B cell (primary cell): Measurements from ENCODE around the gene PNKP. TPM values are rescaled to one million over a fixed set of nuclear protein-coding genes. Genes with fewer than 3 reads are reported as not detected.

Experiments
- ATAC-seq: fragments of 200-7000 bp; cut with Tn5 transposase; one replicate; pipeline ENCODE4 v1.10.0; 2021; ENCODE audit warnings: low read depth, mild to moderate bottlenecking, moderate number of reproducible peaks, moderate library complexity
- CTCF ChIA-PET: fragments of 350-600 bp; sonication (Branson Sonifier 250); formaldehyde crosslinking; loops from one replicate; lab custom pipeline; 2021; ENCODE audit warnings: antibody characterized with exemption, inconsistent platforms; lab: Charles Lee
- POLR2A ChIA-PET: fragments of 350-600 bp; sonication (Branson Sonifier 250); formaldehyde crosslinking; loops from one replicate; lab custom pipeline; 2021; ENCODE audit warnings: antibody characterized with exemption; lab: Charles Lee
- DNase-seq: peaks from one replicate; pipeline ENCODE4 v3.0.0; 2013
- H2AFZ ChIP-seq: 2 replicates; pipeline ENCODE4 v1.6.1; 2012; ENCODE audit warnings: mild to moderate bottlenecking, low read depth, low read length; ENCODE audit not compliant: insufficient read depth, poor library complexity, severe bottlenecking
- H3K27ac ChIP-seq, 2 donors: 1 replicate in 1 of 2; 2 replicates in 1 of 2; pipeline ENCODE4 v1.5.1; 2012 to 2013; ENCODE audit warnings: low read length in 2 of 2, mild to moderate bottlenecking in 2 of 2, moderate library complexity in 1 of 2
- H3K27me3 ChIP-seq, 4 experiments: fragments of 200-600 bp in 1 of 4; sonication (generic) in 1 of 4; replicated peaks in 1 of 4; 1 replicate in 2 of 4; 2 replicates in 2 of 4; pipeline versions ENCODE4 v1.6.1 to v1.7.0; 2013 to 2016; ENCODE audit warnings: low read length in 3 of 4, mild to moderate bottlenecking in 2 of 4, mixed read lengths in 1 of 4, moderate library complexity in 1 of 4; ENCODE audit not compliant: insufficient read depth in 4 of 4, control insufficient read depth in 3 of 4; ENCODE audit errors: control extremely low read depth in 1 of 4
- H3K36me3 ChIP-seq, 2 experiments: replicated peaks in 1 of 2; 1 replicate in 1 of 2; 2 replicates in 1 of 2; pipeline versions ENCODE4 v1.6.1 to v1.7.1; 2013; ENCODE audit warnings: low read length in 1 of 2; ENCODE audit not compliant: insufficient read depth in 2 of 2, control insufficient read depth in 1 of 2; ENCODE audit errors: control extremely low read depth in 1 of 2, extremely low read depth in 1 of 2
- H3K4me1 ChIP-seq, 2 donors: fragments of 200-600 bp in 1 of 2; sonication (generic) in 1 of 2; 1 replicate in 1 of 2; 2 replicates in 1 of 2; pipeline versions ENCODE4 v1.5.1 to v1.6.1; 2013 to 2017; ENCODE audit warnings: low read length in 2 of 2; ENCODE audit not compliant: control insufficient read depth in 2 of 2, insufficient read depth in 2 of 2
- H3K4me2 ChIP-seq: replicated peaks from 2 replicates; pipeline ENCODE3; 2012; ENCODE audit warnings: mild to moderate bottlenecking, low read depth, low read length; ENCODE audit not compliant: poor library complexity, severe bottlenecking
- H3K4me3 ChIP-seq, 5 experiments: fragments of 200-600 bp in 1 of 5; sonication (generic) in 1 of 5; 1 replicate in 3 of 5; 2 replicates in 2 of 5; pipeline versions ENCODE4 v1.5.1 to v1.7.0; 2011 to 2016; ENCODE audit warnings: low read length in 4 of 5, mild to moderate bottlenecking in 4 of 5, low read depth in 2 of 5, control low read depth in 1 of 5, moderate library complexity in 1 of 5; ENCODE audit not compliant: insufficient read depth in 1 of 5; ENCODE audit errors: control extremely low read depth in 1 of 5, extremely low read depth in 1 of 5
- H3K79me2 ChIP-seq: fragments of 200-600 bp; sonication (generic); one replicate; pipeline ENCODE4 v1.6.0; 2016; ENCODE audit warnings: low read length; ENCODE audit not compliant: control insufficient read depth, insufficient read depth
- H3K9ac ChIP-seq: fragments of 200-600 bp; sonication (generic); 2 replicates; pipeline ENCODE4 v1.6.1; 2017; ENCODE audit warnings: mild to moderate bottlenecking, low read length, moderate library complexity
- H3K9me3 ChIP-seq, 3 donors: one replicate each; pipeline versions ENCODE4 v1.6.1 to v1.7.1; 2013; ENCODE audit warnings: low read length in 2 of 3; ENCODE audit not compliant: control insufficient read depth in 2 of 3, insufficient read depth in 1 of 3; ENCODE audit errors: control extremely low read depth in 1 of 3
- H4K20me1 ChIP-seq: 2 replicates; pipeline ENCODE4 v1.6.0; 2012; ENCODE audit warnings: mild to moderate bottlenecking, low read length; ENCODE audit not compliant: insufficient read depth, control insufficient read depth, poor library complexity, severe bottlenecking
- H3K27ac Mint-ChIP-seq: one replicate; pipeline ENCODE4 v1.8.0; 2021; ENCODE audit warnings: mixed read lengths
- H3K27me3 Mint-ChIP-seq: one replicate; pipeline ENCODE4 v1.8.0; 2021; ENCODE audit warnings: mixed read lengths
- H3K4me1 Mint-ChIP-seq: one replicate; pipeline ENCODE4 v1.8.0; 2021; ENCODE audit warnings: mixed read lengths
- H3K4me3 Mint-ChIP-seq: one replicate; pipeline ENCODE4 v1.8.0; 2021; ENCODE audit warnings: mixed read lengths
- H3K9me3 Mint-ChIP-seq: one replicate; pipeline ENCODE4 v1.8.0; 2022; ENCODE audit warnings: mixed read lengths; ENCODE audit not compliant: insufficient read depth
- EZH2 ChIP-seq: IDR thresholded peaks from 2 replicates; pipeline ENCODE4 v1.6.1; 2012; ENCODE audit warnings: borderline replicate concordance, low read depth, mild to moderate bottlenecking, moderate library complexity, low read length; ENCODE audit not compliant: insufficient read depth, poor library complexity, severe bottlenecking
- WGBS: methylation state at CpG from one replicate; pipeline ENCODE4 v1.1.5; 2013; ENCODE audit warnings: missing lambda C conversion rate; ENCODE audit not compliant: insufficient coverage; 5-methylcytosine and 5-hydroxymethylcytosine counted together
- intact Hi-C: fragments of 100-400 bp; cut with micrococcal nuclease; formaldehyde crosslinking; loops from one replicate; pipeline ENCODE4 v1.10.0; 2022
- polyA plus RNA-seq: library from polyadenylated mRNA; depleted of rRNA; stranded (reverse); fragments of >200 nt; gene quantifications from 2 replicates; pipeline ENCODE4 v1.2.3, GENCODE V29; 2012
- total RNA-seq, 2 donors: library from RNA; stranded (reverse); fragments of 120-200 nt in 1 of 2; gene quantifications; 1 replicate in 1 of 2; 2 replicates in 1 of 2; pipeline versions ENCODE4 v1.2.3 to v1.2.4, GENCODE V29; 2013 to 2022
- TF ChIP-seq, protein P1 (sequence below): fragments of 200-600 bp; IDR thresholded peaks from one replicate; pipeline ENCODE4 v1.8.0; 2022; ENCODE audit warnings: antibody characterized with exemption, mild to moderate bottlenecking

PNKP gene
- total and polyA plus RNA-seq, 2 donors (not counting 1 experiment from before 2014, with no cell fraction given) = 173 to 274 TPM

- Histone ChIP-seq H2AFZ (no peak overlapping the region), H3K4me1 (peaks cover 7 to 12% of the 10 kb centered on the region in 2 donors), H4K20me1 (peaks cover 47% of the 10 kb centered on the region), H3K4me3 (no peak overlapping the region), H3K27ac (no peak overlapping the region), H3K27me3 (no peaks in the 10 kb centered on the region), H3K9me3 (no peaks in the 10 kb centered on the region), H3K79me2 (peaks cover 10% of the 10 kb centered on the region), H3K36me3 (peaks cover 0 to 62% of the 10 kb centered on the region in 2 experiments), H3K4me2 (no peak overlapping the region), H3K9ac (no peak overlapping the region)
- no peak overlapping the region for H3K4me3 Mint-ChIP-seq
- ATAC-seq (no peak), DNase-seq (no peak)
- H3K27ac Mint-ChIP-seq = no peak overlapping the region
- no peaks in the 10 kb centered on the region for H3K27me3 Mint-ChIP-seq
- 98% methylated on average over 14 of the region's 17 CpGs for whole genome bisulfite sequencing
- H3K4me1 Mint-ChIP-seq = peaks cover 11% of the 10 kb centered on the region
- POLR2A ChIA-PET = no interaction called here
- intact Hi-C loops = no loop called here
- H3K9me3 Mint-ChIP-seq = no peaks in the 10 kb centered on the region
- TF ChIP-seq EZH2 = no peak
- TF ChIP-seq, protein P1, sequence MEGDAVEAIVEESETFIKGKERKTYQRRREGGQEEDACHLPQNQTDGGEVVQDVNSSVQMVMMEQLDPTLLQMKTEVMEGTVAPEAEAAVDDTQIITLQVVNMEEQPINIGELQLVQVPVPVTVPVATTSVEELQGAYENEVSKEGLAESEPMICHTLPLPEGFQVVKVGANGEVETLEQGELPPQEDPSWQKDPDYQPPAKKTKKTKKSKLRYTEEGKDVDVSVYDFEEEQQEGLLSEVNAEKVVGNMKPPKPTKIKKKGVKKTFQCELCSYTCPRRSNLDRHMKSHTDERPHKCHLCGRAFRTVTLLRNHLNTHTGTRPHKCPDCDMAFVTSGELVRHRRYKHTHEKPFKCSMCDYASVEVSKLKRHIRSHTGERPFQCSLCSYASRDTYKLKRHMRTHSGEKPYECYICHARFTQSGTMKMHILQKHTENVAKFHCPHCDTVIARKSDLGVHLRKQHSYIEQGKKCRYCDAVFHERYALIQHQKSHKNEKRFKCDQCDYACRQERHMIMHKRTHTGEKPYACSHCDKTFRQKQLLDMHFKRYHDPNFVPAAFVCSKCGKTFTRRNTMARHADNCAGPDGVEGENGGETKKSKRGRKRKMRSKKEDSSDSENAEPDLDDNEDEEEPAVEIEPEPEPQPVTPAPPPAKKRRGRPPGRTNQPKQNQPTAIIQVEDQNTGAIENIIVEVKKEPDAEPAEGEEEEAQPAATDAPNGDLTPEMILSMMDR = no peak
- CTCF ChIA-PET = interaction anchor here (1.6 kb wide), 1 partner anchor 9 kb away, joined by 5 read pairs; no protein-coding TSS in a partner anchor
Measured at GRCh38 chr19:49881186-49881585, 13.8 kb upstream of the PNKP start.

GRCh38 chr19:49880162-49880869 lies 12.9 kb upstream of the PNKP start:
- intact Hi-C loops = no loop called here
- Histone ChIP-seq H3K4me3 (no peak overlapping the region), H3K4me2 (no peak overlapping the region), H3K9ac (no peak overlapping the region), H3K9me3 (no peaks in the 10 kb centered on the region), H3K4me1 (peaks cover 12 to 20% of the 10 kb centered on the region in 2 donors), H4K20me1 (peaks cover 47% of the 10 kb centered on the region), H2AFZ (no peak overlapping the region), H3K27ac (no peak overlapping the region), H3K79me2 (peaks cover 19% of the 10 kb centered on the region), H3K36me3 (peaks cover 0 to 62% of the 10 kb centered on the region in 2 experiments), H3K27me3 (no peaks in the 10 kb centered on the region)
- CTCF ChIA-PET = interaction anchor here (1.6 kb wide), 1 partner anchor 10 kb away, joined by 5 read pairs; no protein-coding TSS in a partner anchor
- Mint-ChIP-seq H3K9me3 (no peaks in the 10 kb centered on the region), H3K4me3 (no peak overlapping the region), H3K4me1 (peaks cover 19% of the 10 kb centered on the region), H3K27me3 (no peaks in the 10 kb centered on the region), H3K27ac (no peak overlapping the region)
- POLR2A ChIA-PET = no interaction called here
- TF ChIP-seq, protein P1 = no peak
- no peak for TF ChIP-seq EZH2
- ATAC-seq = no peak
- DNase-seq = no peak
- 96% methylated on average over 9 of the region's 10 CpGs for WGBS
